22Rv1 (cell line): ENCODE data around the gene DACH1.

Experiments used
- CTCF ChIP-seq: fragments of 450-650 bp; IDR thresholded peaks from 2 replicates; pipeline ENCODE4 v1.5.1; 2017; ENCODE audit warnings: mild to moderate bottlenecking
- ZFX ChIP-seq: fragments of 450-650 bp; IDR thresholded peaks from 2 replicates; pipeline ENCODE4 v1.6.1; 2017; ENCODE audit warnings: antibody characterized with exemption, borderline replicate concordance

GRCh38 chr13:71408416-71408815 lies 458.6 kb downstream of the DACH1 start:
- TF ChIP-seq CTCF, result no peak
- TF ChIP-seq ZFX, result no peak
